H9 (cell line): Measurements from ENCODE around the gene CD2BP2. TPM values are rescaled to one million over a fixed set of nuclear protein-coding genes. Genes with fewer than 3 reads are reported as not detected.
A peak's percentile ranks its signal among the peaks of the same experiment; 100 is the strongest.

Experiments
- DNase-seq: peaks from one replicate; pipeline ENCODE4 v3.0.0-alpha.2; 2017
- H2AFZ ChIP-seq: one replicate; pipeline ENCODE4 v1.6.1; 2013; ENCODE audit warnings: mild to moderate bottlenecking, low read length, control low read depth, moderate library complexity
- H2AK5ac ChIP-seq: 2 replicates; pipeline ENCODE4 v1.6.1; 2013; ENCODE audit warnings: low read length, control low read depth, mixed read lengths; ENCODE audit not compliant: insufficient read length
- H2BK120ac ChIP-seq: one replicate; pipeline ENCODE4 v1.6.1; 2013; ENCODE audit warnings: low read depth, mild to moderate bottlenecking, low read length, control low read depth, inconsistent platforms; ENCODE audit not compliant: poor library complexity, severe bottlenecking
- H2BK12ac ChIP-seq: 2 replicates; pipeline ENCODE4 v1.6.1; 2013; ENCODE audit warnings: low read length, control low read depth, mixed read lengths, low read depth; ENCODE audit not compliant: insufficient read length
- H2BK15ac ChIP-seq: 2 replicates; pipeline ENCODE4 v1.6.1; 2013; ENCODE audit warnings: low read depth, low read length, control low read depth
- H2BK20ac ChIP-seq: one replicate; pipeline ENCODE4 v1.6.1; 2013; ENCODE audit warnings: low read depth, mild to moderate bottlenecking, low read length, control low read depth, inconsistent platforms; ENCODE audit not compliant: poor library complexity, severe bottlenecking
- H2BK5ac ChIP-seq: 2 replicates; pipeline ENCODE4 v1.6.1; 2013; ENCODE audit warnings: low read length, control low read depth, mixed read lengths; ENCODE audit not compliant: insufficient read length
- H3K14ac ChIP-seq: 2 replicates; pipeline ENCODE4 v1.6.1; 2013; ENCODE audit warnings: low read length, control low read depth; ENCODE audit not compliant: insufficient read depth
- H3K18ac ChIP-seq: 2 replicates; pipeline ENCODE4 v1.6.1; 2013; ENCODE audit warnings: low read depth, mild to moderate bottlenecking, mixed read lengths, low read length, control low read depth; ENCODE audit not compliant: insufficient read length
- H3K23ac ChIP-seq: 2 replicates; pipeline ENCODE4 v1.6.1; 2013; ENCODE audit warnings: low read length, control low read depth, mixed read lengths, low read depth; ENCODE audit not compliant: insufficient read length
- H3K23me2 ChIP-seq: 2 replicates; pipeline ENCODE4 v1.6.1; 2013; ENCODE audit warnings: low read depth, mild to moderate bottlenecking, mixed read lengths, low read length, control low read depth; ENCODE audit not compliant: insufficient read length, poor library complexity, severe bottlenecking
- H3K27ac ChIP-seq: 2 replicates; pipeline ENCODE4 v1.5.1; 2013; ENCODE audit warnings: low read length, control low read depth, mixed read lengths, low read depth; ENCODE audit not compliant: insufficient read length
- H3K27me3 ChIP-seq: 2 replicates; pipeline ENCODE4 v1.6.1; 2013; ENCODE audit warnings: low read length, control low read depth, inconsistent platforms; ENCODE audit not compliant: insufficient read depth
- H3K4ac ChIP-seq: 2 replicates; pipeline ENCODE4 v1.6.1; 2013; ENCODE audit warnings: low read depth, mild to moderate bottlenecking, control low read depth, inconsistent platforms, low read length, moderate library complexity
- H3K4me1 ChIP-seq: 2 replicates; pipeline ENCODE4 v1.6.1; 2013; ENCODE audit warnings: low read length, control low read depth, inconsistent platforms; ENCODE audit not compliant: insufficient read depth
- H3K4me2 ChIP-seq: 2 replicates; pipeline ENCODE4 v1.6.1; 2013; ENCODE audit warnings: low read length, control low read depth, mixed read lengths; ENCODE audit not compliant: insufficient read length, insufficient read depth
- H3K56ac ChIP-seq: 2 replicates; pipeline ENCODE4 v1.6.1; 2013; ENCODE audit warnings: low read depth, mild to moderate bottlenecking, mixed read lengths, low read length, control low read depth; ENCODE audit not compliant: insufficient read length
- H3K79me1 ChIP-seq: 2 replicates; pipeline ENCODE4 v1.6.1; 2013; ENCODE audit warnings: low read depth, mild to moderate bottlenecking, moderate library complexity, low read length, control low read depth, inconsistent platforms; ENCODE audit not compliant: insufficient read depth, poor library complexity, severe bottlenecking
- H3K79me2 ChIP-seq: 2 replicates; pipeline ENCODE4 v1.6.1; 2013; ENCODE audit warnings: low read length, control low read depth, inconsistent platforms; ENCODE audit not compliant: insufficient read depth
- H3K9ac ChIP-seq: 2 replicates; pipeline ENCODE4 v1.6.1; 2013; ENCODE audit warnings: low read length, control low read depth, mixed read lengths; ENCODE audit not compliant: insufficient read length; ENCODE audit errors: extremely low read depth
- H3K9me3 ChIP-seq: one replicate; pipeline ENCODE4 v1.6.1; 2013; ENCODE audit warnings: low read depth, low read length, inconsistent platforms; ENCODE audit not compliant: control insufficient read depth
- H3T11ph ChIP-seq: one replicate; pipeline ENCODE4 v1.6.1; 2013; ENCODE audit warnings: mild to moderate bottlenecking, low read length, control low read depth, inconsistent platforms
- H4K20me1 ChIP-seq: one replicate; pipeline ENCODE4 v1.6.1; 2013; ENCODE audit not compliant: control insufficient read depth, insufficient read length, insufficient read depth
- H4K5ac ChIP-seq: 2 replicates; pipeline ENCODE4 v1.6.1; 2013; ENCODE audit warnings: low read depth, mild to moderate bottlenecking, mixed read lengths, low read length, control low read depth; ENCODE audit not compliant: insufficient read length
- H4K8ac ChIP-seq: replicated peaks from 2 replicates; pipeline ENCODE4 v1.6.1; 2013; ENCODE audit warnings: low read length, control low read depth, mixed read lengths, low read depth; ENCODE audit not compliant: insufficient read length
- H4K91ac ChIP-seq: 2 replicates; pipeline ENCODE4 v1.6.1; 2013; ENCODE audit warnings: low read depth, mild to moderate bottlenecking, moderate library complexity, mixed read lengths, low read length, control low read depth; ENCODE audit not compliant: insufficient read length
- H3K27ac Mint-ChIP-seq, 3 experiments: 2 replicates in 2 of 3; 3 replicates in 1 of 3; pipeline ENCODE4 v1.8.0; 2020 to 2021; ENCODE audit warnings: mixed read lengths in 3 of 3, mild to moderate bottlenecking in 1 of 3, moderate library complexity in 1 of 3
- H3K27me3 Mint-ChIP-seq: 2 replicates; pipeline ENCODE4 v1.8.0; 2021; ENCODE audit warnings: low read depth, mild to moderate bottlenecking, moderate library complexity, mixed read lengths
- H3K36me3 Mint-ChIP-seq, 3 experiments: 2 replicates in 2 of 3; 3 replicates in 1 of 3; pipeline ENCODE4 v1.8.0; 2020 to 2021; ENCODE audit warnings: low read depth in 3 of 3, mixed read lengths in 3 of 3; ENCODE audit not compliant: insufficient read depth in 1 of 3
- H3K4me1 Mint-ChIP-seq, 2 experiments: 2 replicates each; pipeline ENCODE4 v1.8.0; 2020; ENCODE audit warnings: mixed read lengths in 2 of 2
- H3K4me3 Mint-ChIP-seq, 2 experiments: 2 replicates in 1 of 2; 3 replicates in 1 of 2; pipeline ENCODE4 v1.8.0; 2020 to 2021; ENCODE audit warnings: mild to moderate bottlenecking in 2 of 2, mixed read lengths in 2 of 2, moderate library complexity in 1 of 2
- H3K9me3 Mint-ChIP-seq, 2 experiments: 2 replicates in 1 of 2; 3 replicates in 1 of 2; pipeline ENCODE4 v1.8.0; 2020; ENCODE audit warnings: mild to moderate bottlenecking in 2 of 2, mixed read lengths in 2 of 2, moderate library complexity in 1 of 2
- WGBS: extraction: QIAGEN DNeasy Blood & Tissue Kit; methylation state at CpG from one replicate; pipeline ENCODE4 v1.1.7; 2013; ENCODE audit warnings: missing lambda C conversion rate, low lambda C conversion rate, mixed read lengths; ENCODE audit not compliant: insufficient read length; ENCODE audit errors: extremely low coverage; 5-methylcytosine and 5-hydroxymethylcytosine counted together
- total RNA-seq: library from RNA; stranded (reverse); gene quantifications from 2 replicates; pipeline ENCODE4 v1.2.1, GENCODE V29; 2021
- TF ChIP-seq, protein P1 (sequence below): fragments of 200-600 bp; sonication (generic); conservative IDR thresholded peaks from 3 replicates; pipeline ENCODE4 v1.8.0; 2021; ENCODE audit warnings: antibody characterized with exemption, mild to moderate bottlenecking

The CD2BP2 gene
- total RNA-seq, 1 experiment from 2014 or later: 90.1 TPM

DNA sequence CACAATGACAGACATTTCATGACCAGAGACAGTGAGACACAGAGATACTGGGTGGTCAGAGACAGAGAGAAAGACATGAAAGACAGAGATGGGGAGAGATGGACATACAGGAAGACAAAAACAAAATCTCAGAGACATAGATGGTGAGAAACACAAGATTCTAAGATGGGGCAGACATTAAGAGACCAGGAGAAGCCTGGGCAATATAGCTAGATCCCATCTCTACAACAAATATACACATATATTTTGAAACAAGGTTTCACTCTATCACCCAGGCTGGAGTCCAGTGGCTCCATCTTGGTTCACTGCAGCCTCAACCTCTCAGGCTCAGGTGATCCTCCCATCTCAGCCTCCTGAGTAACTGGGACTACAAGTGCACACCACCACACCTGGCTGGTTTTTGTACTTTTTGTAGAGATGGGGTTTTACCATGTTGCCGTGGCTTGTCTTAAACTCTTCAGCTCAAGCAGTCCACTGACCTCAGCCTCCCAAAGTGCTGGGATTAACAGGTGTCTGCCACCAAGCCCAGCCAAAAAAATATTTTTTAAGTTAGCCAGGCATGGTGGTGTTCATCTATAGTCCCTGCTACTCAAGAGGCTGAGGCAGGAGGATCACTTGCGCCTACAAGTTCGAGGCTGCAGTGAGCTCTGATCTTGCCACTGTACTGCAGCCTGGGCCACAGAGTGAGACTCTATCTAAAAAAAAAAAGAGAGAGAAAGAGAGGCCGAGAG is 25.1 kb upstream of the CD2BP2 start:
- H3K4me1 Mint-ChIP-seq: peaks cover 20 to 35% of the 10 kb centered on the region in 2 experiments
- Histone ChIP-seq H2AK5ac (no peak overlapping the region), H4K20me1 (no peaks in the 10 kb centered on the region), H3K9ac (no peak overlapping the region), H3K18ac (no peak overlapping the region), H2AFZ (no peak overlapping the region), H3K79me2 (no peaks in the 10 kb centered on the region), H3K4me1 (no peaks in the 10 kb centered on the region; the same call in 1 of the 2 replicates), H4K5ac (no peak overlapping the region), H4K91ac (no peak overlapping the region), H2BK120ac (no peak overlapping the region), H3K4me2 (no peak overlapping the region), H3K4ac (no peak overlapping the region), H2BK5ac (no peak overlapping the region), H2BK20ac (no peak overlapping the region), H2BK12ac (no peak overlapping the region), H3K27ac (no peak overlapping the region), H4K8ac (no peak overlapping the region), H3K23me2 (peaks cover 13% of the 10 kb centered on the region), H2BK15ac (no peak overlapping the region), H3K56ac (no peak overlapping the region), H3K9me3 (no peaks in the 10 kb centered on the region), H3K14ac (no peak overlapping the region), H3K79me1 (no peaks in the 10 kb centered on the region), H3K27me3 (no peaks in the 10 kb centered on the region), H3T11ph (no peak overlapping the region), H3K23ac (no peak overlapping the region)
- no peak for DNase-seq
- no CpG with 5 or more reads among the region's 4 CpGs for WGBS
- no peaks in the 10 kb centered on the region; the same call in 1 of the 2 replicates for H3K27me3 Mint-ChIP-seq
- H3K36me3 Mint-ChIP-seq: peaks cover 2 to 4% (median 2%) of the 10 kb centered on the region in 3 experiments; a peak in 4 of 7 replicates
- no peak overlapping the region; a peak in 1 of 7 replicates for H3K27ac Mint-ChIP-seq
- H3K9me3 Mint-ChIP-seq: peaks cover 0 to 2% of the 10 kb centered on the region in 2 experiments; a peak in 2 of 5 replicates
- H3K4me3 Mint-ChIP-seq: peak overlapping the region; percentile 87 to 95
- TF ChIP-seq, protein P1, sequence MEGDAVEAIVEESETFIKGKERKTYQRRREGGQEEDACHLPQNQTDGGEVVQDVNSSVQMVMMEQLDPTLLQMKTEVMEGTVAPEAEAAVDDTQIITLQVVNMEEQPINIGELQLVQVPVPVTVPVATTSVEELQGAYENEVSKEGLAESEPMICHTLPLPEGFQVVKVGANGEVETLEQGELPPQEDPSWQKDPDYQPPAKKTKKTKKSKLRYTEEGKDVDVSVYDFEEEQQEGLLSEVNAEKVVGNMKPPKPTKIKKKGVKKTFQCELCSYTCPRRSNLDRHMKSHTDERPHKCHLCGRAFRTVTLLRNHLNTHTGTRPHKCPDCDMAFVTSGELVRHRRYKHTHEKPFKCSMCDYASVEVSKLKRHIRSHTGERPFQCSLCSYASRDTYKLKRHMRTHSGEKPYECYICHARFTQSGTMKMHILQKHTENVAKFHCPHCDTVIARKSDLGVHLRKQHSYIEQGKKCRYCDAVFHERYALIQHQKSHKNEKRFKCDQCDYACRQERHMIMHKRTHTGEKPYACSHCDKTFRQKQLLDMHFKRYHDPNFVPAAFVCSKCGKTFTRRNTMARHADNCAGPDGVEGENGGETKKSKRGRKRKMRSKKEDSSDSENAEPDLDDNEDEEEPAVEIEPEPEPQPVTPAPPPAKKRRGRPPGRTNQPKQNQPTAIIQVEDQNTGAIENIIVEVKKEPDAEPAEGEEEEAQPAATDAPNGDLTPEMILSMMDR: no peak
